CD4-positive, alpha-beta T cell (primary cell): ENCODE results near the gene RAPGEF3. TPM values are rescaled to one million over a fixed set of nuclear protein-coding genes. Genes with fewer than 3 reads are reported as not detected.

Experiments used
- ATAC-seq: fragments of 200-7000 bp; cut with Tn5 transposase; one replicate; pipeline ENCODE4 v1.10.0; 2022; ENCODE audit warnings: mild to moderate bottlenecking; ENCODE audit not compliant: poor library complexity
- CTCF ChIA-PET: fragments of 350-600 bp; sonication (Branson Sonifier 250); formaldehyde crosslinking; loops from one replicate; lab custom pipeline; 2021; ENCODE audit warnings: antibody characterized with exemption, inconsistent platforms; lab: Charles Lee
- POLR2A ChIA-PET: fragments of 350-600 bp; sonication (Branson Sonifier 250); formaldehyde crosslinking; loops from one replicate; lab custom pipeline; 2021; ENCODE audit warnings: antibody characterized with exemption, inconsistent platforms; lab: Charles Lee
- DNase-seq, 14 experiments: peaks; one replicate each; pipeline ENCODE4 v3.0.0-alpha.2; 2013 to 2020; ENCODE audit warnings: mixed read lengths in 2 of 14
- H3K27ac ChIP-seq, 2 donors: one replicate each; pipeline versions ENCODE4 v1.5.1 to v1.7.0; 2013; ENCODE audit warnings: low read length in 2 of 2, low read depth in 1 of 2, mild to moderate bottlenecking in 1 of 2
- H3K27me3 ChIP-seq, 2 experiments: 1 replicate in 1 of 2; 2 replicates in 1 of 2; pipeline versions ENCODE4 v1.6.1 to v1.7.0; 2013; ENCODE audit warnings: low read length in 2 of 2, control low read depth in 1 of 2, mild to moderate bottlenecking in 1 of 2, moderate library complexity in 1 of 2; ENCODE audit not compliant: insufficient read depth in 2 of 2, control insufficient read depth in 1 of 2
- H3K36me3 ChIP-seq: one replicate; pipeline ENCODE4 v1.6.1; 2013; ENCODE audit warnings: low read length, control low read depth; ENCODE audit not compliant: insufficient read depth
- H3K4me1 ChIP-seq: one replicate; pipeline ENCODE4 v1.6.1; 2013; ENCODE audit warnings: low read length, control low read depth; ENCODE audit not compliant: insufficient read depth
- H3K4me3 ChIP-seq: one replicate; pipeline ENCODE4 v1.5.1; 2013; ENCODE audit warnings: mild to moderate bottlenecking, low read length, moderate library complexity
- H3K9me3 ChIP-seq, 2 experiments: 1 replicate in 1 of 2; 2 replicates in 1 of 2; pipeline versions ENCODE4 v1.6.1 to v1.7.0; 2013; ENCODE audit warnings: low read length in 2 of 2, mild to moderate bottlenecking in 2 of 2, control low read depth in 1 of 2, moderate library complexity in 1 of 2; ENCODE audit not compliant: control insufficient read depth in 1 of 2, insufficient read depth in 1 of 2
- H3K27ac Mint-ChIP-seq: one replicate; pipeline ENCODE4 v1.8.0; 2020; ENCODE audit warnings: mixed read lengths
- H3K27me3 Mint-ChIP-seq: one replicate; pipeline ENCODE4 v1.8.0; 2021; ENCODE audit warnings: mixed read lengths
- H3K36me3 Mint-ChIP-seq: one replicate; pipeline ENCODE4 v1.8.0; 2021; ENCODE audit warnings: low read depth, mixed read lengths
- H3K4me1 Mint-ChIP-seq: one replicate; pipeline ENCODE4 v1.8.0; 2021; ENCODE audit warnings: low read depth, mixed read lengths
- H3K4me3 Mint-ChIP-seq: one replicate; pipeline ENCODE4 v1.8.0; 2020; ENCODE audit warnings: mild to moderate bottlenecking, mixed read lengths
- H3K9me3 Mint-ChIP-seq: one replicate; pipeline ENCODE4 v1.8.0; 2020; ENCODE audit warnings: mixed read lengths
- intact Hi-C, 2 experiments: fragments of 100-400 bp; cut with DNase I in 1 of 2; cut with micrococcal nuclease in 1 of 2; formaldehyde crosslinking; loops; one replicate each; pipeline versions ENCODE4 v1.15.1 to v1.9.0; 2023 to 2025; cut with DNase I, micrococcal nuclease
- total RNA-seq, 174 experiments: library from RNA in 2 of 174; stranded (reverse) in 2 of 174; gene quantifications; one replicate each; pipeline ENCODE4 v1.2.3 and lab custom pipeline; 2021 to 2026
- TF ChIP-seq, protein P1 (sequence below): fragments of 200-600 bp; IDR thresholded peaks from one replicate; pipeline ENCODE4 v1.8.0; 2022; ENCODE audit warnings: antibody characterized with exemption, mild to moderate bottlenecking

The RAPGEF3 gene
- total RNA-seq, 2 experiments from 2014 or later = 0.17 to 0.33 TPM

DNA sequence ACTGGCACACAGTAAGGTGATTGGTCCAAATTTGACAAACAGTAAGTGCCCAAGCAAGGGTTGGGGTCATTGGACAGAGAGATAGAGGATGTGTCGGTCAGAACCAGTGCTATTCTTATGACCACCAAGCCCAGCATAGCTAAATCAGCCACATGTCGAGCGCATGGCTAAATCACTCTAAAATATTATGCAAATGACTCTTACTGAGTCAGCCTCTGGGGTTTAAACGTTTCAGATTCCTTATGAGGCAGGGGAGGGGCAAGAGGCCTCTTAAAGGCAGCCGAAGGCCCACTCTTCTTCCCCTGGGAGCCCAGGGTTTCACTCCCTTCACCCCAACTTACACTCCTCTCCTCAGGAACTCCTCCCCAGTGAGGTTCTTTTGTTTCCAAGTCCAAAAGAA lies 32.8 kb downstream of the RAPGEF3 start:
- no peak overlapping the region for H3K4me3 Mint-ChIP-seq
- H3K27me3 Mint-ChIP-seq = no peaks in the 10 kb centered on the region

DNA sequence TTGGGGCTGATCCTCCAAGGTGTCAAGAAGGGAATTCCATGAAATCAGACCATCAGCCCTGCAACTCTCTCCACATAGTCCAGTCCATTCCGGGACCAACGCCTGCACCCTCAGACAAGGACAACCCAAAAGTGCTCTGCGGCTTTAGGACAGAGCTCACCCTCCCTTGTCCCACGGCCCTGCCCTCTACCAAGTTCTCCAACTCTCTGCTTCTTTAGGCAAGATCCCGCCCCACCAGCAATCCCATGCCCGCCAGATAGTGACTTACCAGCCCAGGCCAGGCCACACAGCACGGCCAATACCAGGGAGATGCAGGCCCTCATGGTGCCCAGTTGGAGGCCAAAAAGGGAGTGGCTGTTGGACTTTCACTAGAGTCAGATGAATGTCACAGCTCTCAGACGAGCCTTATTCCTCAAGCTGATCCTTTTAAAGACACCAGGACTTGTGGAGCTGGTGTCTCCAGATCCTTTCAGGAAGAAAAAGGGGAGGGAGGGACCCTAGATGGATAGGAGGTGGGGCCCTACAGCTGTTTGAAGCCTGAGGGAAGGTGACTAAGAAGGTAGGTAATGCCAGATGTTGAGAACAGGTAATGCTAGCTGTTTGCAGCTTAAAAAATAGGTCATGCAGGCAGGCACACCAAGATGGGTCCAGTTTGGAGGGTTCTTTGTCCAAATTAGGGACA lies 33.4 kb downstream of the RAPGEF3 start, which contains the start of gene ENDOU:
Gene ENDOU, minus strand, starts transcription at position 400 of the 682 bp plus-strand sequence. Its CDS starts 77 bp downstream, at position 323.
- H3K27me3 ChIP-seq = no peaks in the 10 kb centered on the region
- Mint-ChIP-seq H3K27ac (no peak within 1 kb of the TSS), H3K4me3 (no peak within 1 kb of the TSS), H3K9me3 (no peaks in the 10 kb centered on the region), H3K4me1 (peaks cover 9% of the 10 kb centered on the region), H3K36me3 (no peaks in the 10 kb centered on the region), H3K27me3 (no peaks in the 10 kb centered on the region)
- POLR2A ChIA-PET = no interaction called here
- CTCF ChIA-PET = no interaction called here
- no peak within 1 kb of the TSS for H3K4me3 ChIP-seq
- ATAC-seq = no peak
- TF ChIP-seq, protein P1, sequence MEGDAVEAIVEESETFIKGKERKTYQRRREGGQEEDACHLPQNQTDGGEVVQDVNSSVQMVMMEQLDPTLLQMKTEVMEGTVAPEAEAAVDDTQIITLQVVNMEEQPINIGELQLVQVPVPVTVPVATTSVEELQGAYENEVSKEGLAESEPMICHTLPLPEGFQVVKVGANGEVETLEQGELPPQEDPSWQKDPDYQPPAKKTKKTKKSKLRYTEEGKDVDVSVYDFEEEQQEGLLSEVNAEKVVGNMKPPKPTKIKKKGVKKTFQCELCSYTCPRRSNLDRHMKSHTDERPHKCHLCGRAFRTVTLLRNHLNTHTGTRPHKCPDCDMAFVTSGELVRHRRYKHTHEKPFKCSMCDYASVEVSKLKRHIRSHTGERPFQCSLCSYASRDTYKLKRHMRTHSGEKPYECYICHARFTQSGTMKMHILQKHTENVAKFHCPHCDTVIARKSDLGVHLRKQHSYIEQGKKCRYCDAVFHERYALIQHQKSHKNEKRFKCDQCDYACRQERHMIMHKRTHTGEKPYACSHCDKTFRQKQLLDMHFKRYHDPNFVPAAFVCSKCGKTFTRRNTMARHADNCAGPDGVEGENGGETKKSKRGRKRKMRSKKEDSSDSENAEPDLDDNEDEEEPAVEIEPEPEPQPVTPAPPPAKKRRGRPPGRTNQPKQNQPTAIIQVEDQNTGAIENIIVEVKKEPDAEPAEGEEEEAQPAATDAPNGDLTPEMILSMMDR = no peak
- no peak for DNase-seq
- no peaks in the 10 kb centered on the region for H3K9me3 ChIP-seq
- intact Hi-C loops = no loop called here
- no peak within 1 kb of the TSS for H3K27ac ChIP-seq
- no peaks in the 10 kb centered on the region for H3K36me3 ChIP-seq
- H3K4me1 ChIP-seq = peaks cover 6% of the 10 kb centered on the region

More for the DNA sequence above, 32.8 kb downstream of the RAPGEF3 start:
- Histone ChIP-seq H3K4me3 (no peak overlapping the region), H3K4me1 (peaks cover 6% of the 10 kb centered on the region), H3K36me3 (no peaks in the 10 kb centered on the region), H3K27me3 (no peaks in the 10 kb centered on the region), H3K9me3 (no peaks in the 10 kb centered on the region), H3K27ac (no peak overlapping the region)
- Mint-ChIP-seq H3K36me3 (no peaks in the 10 kb centered on the region), H3K9me3 (no peaks in the 10 kb centered on the region), H3K27ac (no peak overlapping the region), H3K4me1 (peaks cover 9% of the 10 kb centered on the region)
- ATAC-seq (no peak), DNase-seq (no peak)
- POLR2A ChIA-PET = no interaction called here
- intact Hi-C loops = no loop called here
- TF ChIP-seq, protein P1 = no peak
- CTCF ChIA-PET = no interaction called here

DNA sequence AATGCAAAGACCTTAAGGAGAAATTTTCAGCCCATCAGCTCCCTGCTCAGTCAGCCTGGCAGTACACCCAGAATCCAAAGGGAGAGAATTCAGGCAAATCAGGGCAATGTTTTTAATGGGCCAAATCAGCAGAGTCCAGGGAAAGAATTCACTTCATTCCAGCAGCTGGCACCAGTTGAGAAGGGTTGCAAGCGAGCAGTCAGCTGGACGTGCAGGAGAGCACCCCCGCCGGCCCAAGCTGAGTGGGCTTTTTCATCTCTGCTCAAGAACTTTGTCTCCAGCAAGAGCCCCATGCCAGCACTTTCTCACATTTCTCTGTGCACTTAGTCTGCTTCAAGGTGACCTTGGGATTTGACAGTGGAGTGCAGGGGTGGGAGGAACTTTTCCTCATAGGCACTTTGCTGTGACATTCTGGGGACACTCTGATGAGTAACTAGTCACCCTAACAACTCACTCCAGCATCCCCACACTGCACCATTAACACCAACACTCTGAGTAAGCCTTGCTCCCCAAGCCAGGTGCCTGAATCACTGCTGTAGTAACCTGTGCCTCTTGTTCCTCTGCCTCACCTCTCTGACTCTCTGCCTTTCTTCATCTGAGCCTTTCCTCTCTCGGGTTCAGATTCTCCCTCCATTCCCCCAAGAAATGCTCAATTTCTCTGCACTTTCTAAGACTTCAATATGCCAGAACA lies 35.6 kb downstream of the RAPGEF3 start:
- no peaks in the 10 kb centered on the region for H3K36me3 ChIP-seq
- no peak overlapping the region for H3K4me3 ChIP-seq
- Mint-ChIP-seq H3K27ac (no peak overlapping the region), H3K4me1 (peaks cover 12% of the 10 kb centered on the region), H3K4me3 (no peak overlapping the region), H3K9me3 (no peaks in the 10 kb centered on the region), H3K27me3 (no peaks in the 10 kb centered on the region), H3K36me3 (no peaks in the 10 kb centered on the region)
- POLR2A ChIA-PET = interaction anchor here (0.6 kb wide), 1 partner anchor 1681 kb away, joined by 3 read pairs; no protein-coding TSS in a partner anchor
- ATAC-seq (no peak), DNase-seq (no peak)
- no peaks in the 10 kb centered on the region for H3K27me3 ChIP-seq
- no peaks in the 10 kb centered on the region for H3K9me3 ChIP-seq
- TF ChIP-seq, protein P1 = no peak
- H3K4me1 ChIP-seq = peaks cover 13% of the 10 kb centered on the region
- no peak overlapping the region for H3K27ac ChIP-seq
- intact Hi-C loops = no loop called here
- CTCF ChIA-PET = interaction anchor here (1.3 kb wide), 1 partner anchor 56 kb away, joined by 3 read pairs; no protein-coding TSS in a partner anchor
